Osteocyte (in vitro differentiated cells): ENCODE measurements around the gene STC2. TPM values are rescaled to one million over a fixed set of nuclear protein-coding genes. Genes with fewer than 3 reads are reported as not detected.

Experiments
- DNase-seq: peaks from one replicate; pipeline ENCODE4 v3.0.0; 2021; ENCODE audit warnings: mixed read lengths; ENCODE audit not compliant: unreplicated experiment; ENCODE audit errors: extremely low spot score
- H3K27ac Mint-ChIP-seq: one replicate; pipeline ENCODE4 v1.8.0; 2021; ENCODE audit warnings: mild to moderate bottlenecking, mixed read lengths; ENCODE audit not compliant: unreplicated experiment
- H3K27me3 Mint-ChIP-seq: one replicate; pipeline ENCODE4 v1.8.0; 2021; ENCODE audit warnings: mixed read lengths; ENCODE audit not compliant: unreplicated experiment
- H3K36me3 Mint-ChIP-seq: one replicate; pipeline ENCODE4 v1.8.0; 2021; ENCODE audit warnings: mixed read lengths; ENCODE audit not compliant: unreplicated experiment
- H3K4me1 Mint-ChIP-seq: one replicate; pipeline ENCODE4 v1.8.0; 2021; ENCODE audit warnings: mixed read lengths; ENCODE audit not compliant: unreplicated experiment
- H3K4me3 Mint-ChIP-seq: one replicate; pipeline ENCODE4 v1.8.0; 2021; ENCODE audit warnings: mild to moderate bottlenecking, moderate library complexity, mixed read lengths; ENCODE audit not compliant: unreplicated experiment
- H3K9me3 Mint-ChIP-seq: one replicate; pipeline ENCODE4 v1.8.0; 2021; ENCODE audit warnings: mixed read lengths; ENCODE audit not compliant: unreplicated experiment
- total RNA-seq: library from RNA; stranded (reverse); gene quantifications from 2 replicates; pipeline ENCODE4 v1.2.1, GENCODE V29; 2021
- TF ChIP-seq, protein P1 (sequence below): fragments of 200-600 bp; sonication (generic); IDR thresholded peaks from 2 replicates; pipeline ENCODE4 v1.5.0; 2021; ENCODE audit warnings: antibody characterized with exemption, mild to moderate bottlenecking, moderate library complexity

Gene STC2
- total RNA-seq, 1 donor from 2014 or later = 334 TPM

DNA sequence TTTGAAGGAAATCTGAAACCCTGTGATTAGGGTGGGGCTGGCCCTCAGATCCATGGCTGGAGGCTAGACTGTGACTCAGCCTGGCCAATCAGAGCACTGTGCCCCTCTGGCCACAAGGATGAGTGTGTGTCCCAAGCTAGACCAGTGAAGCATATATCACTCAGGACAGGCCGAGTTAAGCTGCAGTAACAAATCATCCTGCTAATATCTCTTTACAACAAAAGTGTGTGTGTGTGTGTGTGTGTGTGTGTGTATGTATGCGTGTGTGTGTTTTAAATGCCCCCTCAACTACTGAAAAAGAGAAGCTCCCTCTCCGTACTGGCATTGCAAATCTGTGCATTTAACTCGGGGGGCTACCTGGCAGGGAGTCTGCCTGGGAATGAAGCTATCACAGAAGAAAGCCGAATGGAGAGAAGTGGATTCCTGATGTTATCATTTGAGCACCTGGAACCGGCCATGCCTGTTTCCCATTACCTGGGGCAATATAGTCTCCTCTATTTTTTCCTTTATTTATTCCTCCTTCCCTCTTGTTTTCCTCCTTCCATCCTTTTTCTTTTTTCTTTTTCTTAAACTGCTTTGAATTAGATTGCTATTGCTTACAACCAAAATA lies 25.6 kb downstream of the STC2 start:
- TF ChIP-seq, protein P1, sequence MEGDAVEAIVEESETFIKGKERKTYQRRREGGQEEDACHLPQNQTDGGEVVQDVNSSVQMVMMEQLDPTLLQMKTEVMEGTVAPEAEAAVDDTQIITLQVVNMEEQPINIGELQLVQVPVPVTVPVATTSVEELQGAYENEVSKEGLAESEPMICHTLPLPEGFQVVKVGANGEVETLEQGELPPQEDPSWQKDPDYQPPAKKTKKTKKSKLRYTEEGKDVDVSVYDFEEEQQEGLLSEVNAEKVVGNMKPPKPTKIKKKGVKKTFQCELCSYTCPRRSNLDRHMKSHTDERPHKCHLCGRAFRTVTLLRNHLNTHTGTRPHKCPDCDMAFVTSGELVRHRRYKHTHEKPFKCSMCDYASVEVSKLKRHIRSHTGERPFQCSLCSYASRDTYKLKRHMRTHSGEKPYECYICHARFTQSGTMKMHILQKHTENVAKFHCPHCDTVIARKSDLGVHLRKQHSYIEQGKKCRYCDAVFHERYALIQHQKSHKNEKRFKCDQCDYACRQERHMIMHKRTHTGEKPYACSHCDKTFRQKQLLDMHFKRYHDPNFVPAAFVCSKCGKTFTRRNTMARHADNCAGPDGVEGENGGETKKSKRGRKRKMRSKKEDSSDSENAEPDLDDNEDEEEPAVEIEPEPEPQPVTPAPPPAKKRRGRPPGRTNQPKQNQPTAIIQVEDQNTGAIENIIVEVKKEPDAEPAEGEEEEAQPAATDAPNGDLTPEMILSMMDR = no peak
- no peaks in the 10 kb centered on the region for H3K9me3 Mint-ChIP-seq
- H3K4me1 Mint-ChIP-seq = peaks cover 39% of the 10 kb centered on the region
- peak overlapping the region; percentile 58 for H3K27ac Mint-ChIP-seq
- no peak overlapping the region for H3K4me3 Mint-ChIP-seq
- DNase-seq = no peak
- no peaks in the 10 kb centered on the region for H3K27me3 Mint-ChIP-seq
- H3K36me3 Mint-ChIP-seq = no peaks in the 10 kb centered on the region

DNA sequence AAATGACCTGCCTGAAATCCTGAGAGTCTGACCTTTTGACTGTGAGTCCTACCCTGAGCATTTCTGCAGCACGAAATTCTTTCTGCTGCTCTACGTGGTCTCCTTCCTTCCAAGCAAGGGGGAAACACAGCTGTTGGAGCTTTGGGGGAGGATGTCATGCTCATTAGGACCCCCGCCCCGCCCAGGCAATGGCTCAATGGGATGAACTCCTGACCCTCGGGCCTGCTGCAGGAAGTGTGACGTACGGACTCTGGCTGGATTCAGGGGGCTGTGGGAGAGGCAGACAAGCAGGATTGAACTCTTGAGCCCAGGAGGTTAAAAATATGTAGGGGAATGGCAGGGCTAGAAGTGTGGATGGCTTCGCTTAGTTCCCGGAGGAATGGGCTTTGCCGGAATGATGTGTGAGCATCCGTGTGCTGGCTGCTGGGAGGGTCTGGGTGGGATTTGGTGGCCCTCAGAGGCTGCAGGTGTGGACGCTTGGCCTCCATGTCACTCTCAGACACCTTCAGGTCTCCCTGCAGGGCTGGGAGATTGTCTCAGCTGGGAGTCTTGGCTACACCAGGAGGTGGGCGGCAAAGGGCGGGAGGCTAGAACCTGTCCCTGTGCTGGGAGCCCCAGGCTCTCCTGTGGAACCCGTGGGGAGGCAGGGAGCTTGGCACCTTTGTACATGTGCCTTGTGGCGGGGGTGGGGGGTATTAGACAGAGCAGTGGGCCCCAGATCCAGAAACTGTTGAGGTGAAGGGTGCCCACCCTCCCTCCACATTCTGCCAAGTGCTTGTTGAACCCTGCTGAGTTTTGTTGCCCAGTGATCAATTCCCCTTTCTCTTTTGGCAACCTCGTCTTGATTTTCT lies 26.3 kb downstream of the STC2 start:
- H3K27me3 Mint-ChIP-seq = no peaks in the 10 kb centered on the region
- DNase-seq = no peak
- no peaks in the 10 kb centered on the region for H3K9me3 Mint-ChIP-seq
- H3K4me1 Mint-ChIP-seq = peaks cover 39% of the 10 kb centered on the region
- H3K36me3 Mint-ChIP-seq = no peaks in the 10 kb centered on the region
- no peak overlapping the region for H3K4me3 Mint-ChIP-seq
- TF ChIP-seq, protein P1 = no peak
- peak overlapping the region; percentile 58 for H3K27ac Mint-ChIP-seq

DNA sequence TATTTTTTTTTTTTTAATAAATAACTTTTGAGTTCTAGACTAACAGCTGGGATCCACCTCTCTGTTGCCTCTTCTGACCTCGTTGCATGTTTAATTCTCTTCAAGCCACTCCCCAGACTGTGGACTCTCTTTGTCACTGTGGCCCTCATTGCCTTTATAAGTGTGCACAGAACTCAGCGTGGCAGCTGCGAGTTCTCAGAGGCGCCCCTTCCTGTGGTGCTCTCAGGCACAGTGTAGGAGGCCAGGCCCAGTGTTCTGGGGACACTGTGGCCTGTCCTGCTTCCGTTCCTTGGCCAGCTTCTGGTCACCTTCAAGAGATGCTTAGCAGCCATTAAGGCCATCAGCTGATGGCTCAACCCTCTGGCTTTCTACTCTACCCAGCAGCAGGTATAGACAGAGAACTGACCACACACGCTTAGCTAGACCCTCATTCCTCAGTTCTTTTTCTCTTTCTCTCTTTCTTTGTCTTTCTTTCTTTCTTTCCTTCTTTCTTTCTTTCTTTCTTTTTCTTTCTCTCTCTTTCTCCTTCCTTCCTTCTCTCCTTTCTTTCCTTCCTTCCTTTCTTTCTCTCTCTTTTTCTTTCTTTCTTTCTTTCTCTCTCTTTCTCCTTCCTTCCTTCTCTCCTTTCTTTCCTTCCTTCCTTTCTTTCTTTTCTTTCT lies 27.7 kb downstream of the STC2 start:
- no peaks in the 10 kb centered on the region for H3K9me3 Mint-ChIP-seq
- H3K36me3 Mint-ChIP-seq = no peaks in the 10 kb centered on the region
- H3K27me3 Mint-ChIP-seq = no peaks in the 10 kb centered on the region
- H3K27ac Mint-ChIP-seq = no peak overlapping the region
- no peak overlapping the region for H3K4me3 Mint-ChIP-seq
- H3K4me1 Mint-ChIP-seq = peaks cover 39% of the 10 kb centered on the region
- no peak for DNase-seq
- TF ChIP-seq, protein P1 = no peak

DNA sequence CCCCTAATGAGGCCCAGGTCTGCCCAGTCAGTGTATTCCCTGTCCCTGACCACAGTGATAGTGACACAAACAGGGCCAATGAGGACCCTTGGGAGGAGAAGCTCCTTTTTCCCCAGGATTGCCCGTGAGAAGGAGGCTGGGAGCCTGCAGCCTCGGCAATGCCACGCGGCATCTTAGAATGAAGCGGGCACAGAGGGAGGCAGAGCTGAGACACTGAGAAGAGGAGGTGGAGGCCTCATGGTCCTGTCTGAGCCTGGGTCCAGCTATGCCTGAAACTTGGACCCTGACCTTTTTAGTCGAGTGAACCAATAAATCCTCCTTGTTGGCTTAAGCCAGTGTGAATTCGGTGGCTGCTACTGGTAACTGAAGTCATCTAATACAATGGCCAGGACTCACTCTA lies 28.4 kb downstream of the STC2 start:
- TF ChIP-seq, protein P1 = no peak
- H3K27ac Mint-ChIP-seq = no peak overlapping the region
- H3K27me3 Mint-ChIP-seq = no peaks in the 10 kb centered on the region
- H3K4me1 Mint-ChIP-seq = peaks cover 38% of the 10 kb centered on the region
- DNase-seq = no peak
- H3K4me3 Mint-ChIP-seq = no peak overlapping the region
- H3K9me3 Mint-ChIP-seq = no peaks in the 10 kb centered on the region
- no peaks in the 10 kb centered on the region for H3K36me3 Mint-ChIP-seq
